Measurements from ENCODE around the gene PRLHR.

The PRLHR gene

DNA sequence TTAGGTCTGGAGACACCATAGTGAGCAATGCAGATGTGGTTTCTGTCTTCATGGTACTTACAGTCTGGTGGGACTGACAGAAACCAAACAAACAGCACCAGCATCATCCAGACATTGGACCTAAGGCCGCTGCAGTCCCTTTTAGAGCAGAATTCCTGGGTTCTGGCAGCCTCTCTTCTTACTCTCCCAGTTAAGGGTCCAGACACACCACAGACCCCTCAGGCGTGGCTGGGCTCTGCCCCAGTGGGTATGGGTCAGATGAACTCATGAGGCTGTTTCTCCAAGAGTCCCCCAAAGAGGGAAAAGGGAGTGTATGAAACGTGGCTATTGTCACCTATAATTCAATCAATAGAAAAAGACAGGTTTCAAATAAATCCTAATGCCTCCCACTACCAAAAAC is 31.3 kb downstream of the PRLHR start:
- H3K9me3 ChIP-seq (ENCODE audit: control insufficient read depth, low read length): peaks cover 4% of the 10 kb centered on the region
- H3K36me3 ChIP-seq (ENCODE audit: control insufficient read depth, insufficient read depth, low read length): no peaks in the 10 kb centered on the region
- H3K27ac ChIP-seq (ENCODE audit: low read depth, low read length, severe bottlenecking): no peak overlapping the region
- 100% methylated on average over 1 of the region's 3 CpGs; no CpG with 5 or more reads in 1 of the 2 experiments for WGBS, 2 experiments (ENCODE audit: insufficient coverage in 2 of 2)
- no peak overlapping the region for H3K4me3 ChIP-seq (ENCODE audit: extremely low read depth, insufficient read depth, low read length, poor library complexity, severe bottlenecking)
- no peaks in the 10 kb centered on the region for H3K4me1 ChIP-seq (ENCODE audit: control insufficient read depth, insufficient read depth, low read length, poor library complexity, severe bottlenecking)

DNA sequence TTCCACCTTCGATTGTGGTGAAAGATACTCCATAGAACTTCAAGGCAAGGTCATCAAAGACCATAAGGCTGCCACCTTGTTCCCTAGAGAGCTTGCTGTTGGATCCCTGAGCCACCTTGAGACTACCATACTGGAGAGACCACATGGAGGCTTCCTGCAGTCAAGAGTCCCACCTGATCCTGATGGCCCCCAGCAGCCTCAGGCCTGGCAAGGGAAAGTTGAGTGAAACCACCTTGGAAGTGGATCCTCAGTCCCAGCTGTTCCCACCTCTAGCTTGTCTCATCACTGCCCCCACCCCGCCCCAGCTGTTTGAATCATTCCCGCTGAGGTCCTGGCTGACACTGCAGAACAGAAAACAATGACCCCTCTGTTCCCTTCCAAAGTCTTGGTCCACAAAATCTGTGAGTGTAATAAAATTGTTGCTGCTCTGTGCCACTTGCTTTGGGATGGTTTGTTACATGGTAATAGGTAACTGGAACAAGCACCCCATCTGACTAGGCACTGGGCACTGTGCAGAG is 32.0 kb downstream of the PRLHR start:
- Histone ChIP-seq H3K4me3 (ENCODE audit: extremely low read depth, insufficient read depth, low read length, poor library complexity, severe bottlenecking) (no peak overlapping the region), H3K4me1 (ENCODE audit: control insufficient read depth, insufficient read depth, low read length, poor library complexity, severe bottlenecking) (no peaks in the 10 kb centered on the region), H3K27ac (ENCODE audit: low read depth, low read length, severe bottlenecking) (no peak overlapping the region), H3K9me3 (ENCODE audit: control insufficient read depth, low read length) (peaks cover 4% of the 10 kb centered on the region), H3K36me3 (ENCODE audit: control insufficient read depth, insufficient read depth, low read length) (no peaks in the 10 kb centered on the region)
- WGBS, 2 experiments (ENCODE audit: insufficient coverage in 2 of 2): 83 to 85% methylated on average over 1 to 3 of the region's 3 CpGs

DNA sequence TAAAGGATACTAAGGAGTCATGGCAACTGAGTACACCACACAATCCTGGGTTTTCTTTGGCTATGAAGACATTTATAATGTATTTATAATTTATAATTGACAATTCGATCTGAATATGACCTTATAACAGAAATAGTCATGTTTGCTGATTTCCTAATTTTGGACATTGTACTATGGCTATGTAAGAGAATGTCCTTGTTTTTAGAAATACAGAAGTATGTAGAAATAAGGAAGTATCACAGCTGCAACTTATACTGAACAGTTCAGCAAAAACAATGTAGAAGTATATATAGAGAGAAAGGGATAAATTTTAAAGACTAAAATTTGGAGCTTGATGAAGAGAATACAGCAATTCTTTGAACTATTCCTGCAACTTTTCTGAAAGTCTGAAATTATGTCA is 32.6 kb downstream of the PRLHR start:
- Histone ChIP-seq H3K36me3 (ENCODE audit: control insufficient read depth, insufficient read depth, low read length) (no peaks in the 10 kb centered on the region), H3K4me1 (ENCODE audit: control insufficient read depth, insufficient read depth, low read length, poor library complexity, severe bottlenecking) (no peaks in the 10 kb centered on the region), H3K9me3 (ENCODE audit: control insufficient read depth, low read length) (peaks cover 4% of the 10 kb centered on the region), H3K4me3 (ENCODE audit: extremely low read depth, insufficient read depth, low read length, poor library complexity, severe bottlenecking) (no peak overlapping the region), H3K27ac (ENCODE audit: low read depth, low read length, severe bottlenecking) (no peak overlapping the region)
- WGBS, 2 experiments (ENCODE audit: insufficient coverage in 2 of 2): no CpG with 5 or more reads among the region's 1 CpG

DNA sequence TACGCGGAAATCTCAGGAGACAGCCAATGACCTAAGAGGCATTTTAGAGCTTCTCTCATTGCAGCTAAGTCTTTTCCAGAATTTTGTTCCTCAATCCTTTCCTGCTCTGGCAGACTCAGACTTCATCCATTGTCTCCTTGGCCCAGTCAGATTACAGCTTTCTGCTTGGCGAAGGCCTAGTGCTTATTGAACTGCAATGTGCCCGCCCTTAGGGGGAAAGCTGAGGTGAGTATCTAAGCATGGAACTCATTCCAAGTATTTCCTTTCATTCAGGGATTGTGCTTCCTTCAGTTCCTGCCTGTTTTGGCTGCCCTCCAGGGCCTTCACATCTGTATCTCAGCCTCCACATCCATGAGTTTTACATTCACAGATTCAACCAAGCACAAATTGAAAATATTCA is 37.5 kb downstream of the PRLHR start:
- no peak overlapping the region for H3K4me3 ChIP-seq (ENCODE audit: extremely low read depth, insufficient read depth, low read length, poor library complexity, severe bottlenecking)
- H3K4me1 ChIP-seq (ENCODE audit: control insufficient read depth, insufficient read depth, low read length, poor library complexity, severe bottlenecking): no peaks in the 10 kb centered on the region
- H3K36me3 ChIP-seq (ENCODE audit: control insufficient read depth, insufficient read depth, low read length): no peaks in the 10 kb centered on the region
- WGBS, 2 experiments (ENCODE audit: insufficient coverage in 2 of 2): 45 to 72% methylated on average over 2 to 4 of the region's 4 CpGs
- H3K27ac ChIP-seq (ENCODE audit: low read depth, low read length, severe bottlenecking): no peak overlapping the region
- H3K9me3 ChIP-seq (ENCODE audit: control insufficient read depth, low read length): peaks cover 4% of the 10 kb centered on the region

DNA sequence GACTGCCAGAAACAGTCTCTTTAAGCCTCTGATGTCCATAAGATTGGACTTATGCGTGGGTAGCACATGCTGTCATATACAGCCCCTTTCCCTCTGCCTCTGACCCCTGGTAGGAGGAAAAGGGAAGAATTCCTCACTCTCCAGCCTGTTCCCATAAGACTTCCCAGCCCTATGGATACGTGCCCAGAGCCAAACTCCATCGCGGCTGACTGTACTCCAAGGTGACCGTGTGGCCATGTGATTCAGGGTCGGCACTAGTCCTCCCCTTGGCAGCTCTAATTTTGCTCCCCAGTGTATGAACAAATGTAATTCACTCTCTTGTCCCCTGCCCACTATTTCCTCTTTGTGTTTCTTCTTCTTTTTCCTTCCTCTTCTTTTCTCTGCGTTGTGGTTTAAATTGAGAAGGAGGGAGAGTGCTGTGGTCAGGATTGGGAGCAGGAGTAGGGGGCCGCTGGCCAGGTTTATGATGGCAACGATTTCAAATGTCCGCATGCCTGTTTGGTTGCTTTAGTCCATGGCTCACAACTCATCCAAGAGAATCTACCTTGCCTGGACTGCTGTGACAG is 43.8 kb downstream of the PRLHR start:
- WGBS, 2 experiments (ENCODE audit: insufficient coverage in 2 of 2): 71 to 92% methylated on average over 5 to 6 of the region's 10 CpGs
- Histone ChIP-seq H3K4me1 (ENCODE audit: control insufficient read depth, insufficient read depth, low read length, poor library complexity, severe bottlenecking) (no peaks in the 10 kb centered on the region), H3K36me3 (ENCODE audit: control insufficient read depth, insufficient read depth, low read length) (no peaks in the 10 kb centered on the region), H3K9me3 (ENCODE audit: control insufficient read depth, low read length) (no peaks in the 10 kb centered on the region), H3K4me3 (ENCODE audit: extremely low read depth, insufficient read depth, low read length, poor library complexity, severe bottlenecking) (no peak overlapping the region), H3K27ac (ENCODE audit: low read depth, low read length, severe bottlenecking) (no peak overlapping the region)

DNA sequence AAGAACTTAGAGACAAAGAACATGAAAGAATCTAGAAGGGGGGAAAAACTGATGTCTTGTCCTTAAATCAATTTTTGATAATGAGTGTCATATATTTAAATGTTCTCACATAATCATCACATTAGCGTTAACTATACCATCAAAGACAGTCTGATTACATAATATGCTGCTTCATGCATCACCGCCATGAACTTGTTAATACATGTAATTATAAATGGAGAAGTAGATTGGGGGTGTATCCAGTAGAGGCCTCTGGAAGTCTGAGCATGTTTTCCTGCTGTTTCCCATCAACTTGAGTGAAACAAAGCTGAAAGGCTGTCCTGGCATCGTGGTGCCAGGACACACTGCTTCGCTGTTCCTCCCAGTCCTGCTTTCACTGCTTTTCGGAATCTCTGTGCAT is 48.2 kb downstream of the PRLHR start:
- H3K36me3 ChIP-seq (ENCODE audit: control insufficient read depth, insufficient read depth, low read length): no peaks in the 10 kb centered on the region
- no peak overlapping the region for H3K4me3 ChIP-seq (ENCODE audit: extremely low read depth, insufficient read depth, low read length, poor library complexity, severe bottlenecking)
- no peak overlapping the region for H3K27ac ChIP-seq (ENCODE audit: low read depth, low read length, severe bottlenecking)
- WGBS, 2 experiments (ENCODE audit: insufficient coverage in 2 of 2): 84 to 100% methylated on average over 2 to 3 of the region's 5 CpGs
- H3K4me1 ChIP-seq (ENCODE audit: control insufficient read depth, insufficient read depth, low read length, poor library complexity, severe bottlenecking): no peaks in the 10 kb centered on the region
- no peaks in the 10 kb centered on the region for H3K9me3 ChIP-seq (ENCODE audit: control insufficient read depth, low read length)

DNA sequence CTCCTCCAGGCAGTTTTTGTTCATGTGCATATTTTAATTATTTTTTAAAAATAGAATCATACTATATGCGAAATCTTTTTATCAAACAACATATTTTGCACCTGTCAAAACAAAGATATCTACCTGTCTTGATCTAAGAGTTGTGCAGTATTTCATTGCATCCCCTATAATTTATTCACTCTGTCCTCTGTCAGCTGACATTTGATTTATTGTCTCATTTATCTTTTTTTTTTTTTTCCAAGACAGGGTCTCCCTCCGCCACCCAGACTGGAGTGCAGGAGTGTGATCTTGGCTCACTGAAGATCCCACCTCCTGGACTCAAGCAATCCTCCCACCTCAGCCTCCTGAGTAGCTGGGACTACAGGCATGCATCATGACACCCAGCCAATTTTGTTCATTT is 49.0 kb downstream of the PRLHR start:
- Histone ChIP-seq H3K27ac (ENCODE audit: low read depth, low read length, severe bottlenecking) (no peak overlapping the region), H3K36me3 (ENCODE audit: control insufficient read depth, insufficient read depth, low read length) (no peaks in the 10 kb centered on the region), H3K4me1 (ENCODE audit: control insufficient read depth, insufficient read depth, low read length, poor library complexity, severe bottlenecking) (no peaks in the 10 kb centered on the region), H3K9me3 (ENCODE audit: control insufficient read depth, low read length) (no peaks in the 10 kb centered on the region), H3K4me3 (ENCODE audit: extremely low read depth, insufficient read depth, low read length, poor library complexity, severe bottlenecking) (no peak overlapping the region)
- WGBS, 2 experiments (ENCODE audit: insufficient coverage in 2 of 2): 100% methylated on average over 1 of the region's 2 CpGs; no CpG with 5 or more reads in 1 of the 2 experiments

DNA sequence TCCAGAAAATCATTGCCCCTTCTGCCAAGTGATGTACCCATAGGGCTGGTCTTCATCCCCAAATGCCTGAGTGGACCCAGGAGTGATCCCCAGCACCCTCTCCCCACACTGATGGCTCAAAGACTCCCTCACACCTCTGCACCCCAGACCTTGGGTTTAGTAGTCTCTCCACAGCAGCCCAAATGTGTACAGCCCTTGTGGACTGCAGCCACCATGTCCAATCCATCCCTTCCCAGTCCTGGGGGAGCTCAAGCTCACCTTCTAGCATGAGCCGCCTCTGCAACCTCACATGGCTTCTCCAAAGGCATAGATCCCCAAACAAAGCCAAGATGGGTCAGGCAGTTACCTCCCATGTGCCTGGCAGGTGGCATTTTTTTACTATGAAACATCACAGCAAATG is 50.1 kb downstream of the PRLHR start:
- Histone ChIP-seq H3K4me1 (ENCODE audit: control insufficient read depth, insufficient read depth, low read length, poor library complexity, severe bottlenecking) (no peaks in the 10 kb centered on the region), H3K27ac (ENCODE audit: low read depth, low read length, severe bottlenecking) (no peak overlapping the region), H3K4me3 (ENCODE audit: extremely low read depth, insufficient read depth, low read length, poor library complexity, severe bottlenecking) (no peak overlapping the region), H3K36me3 (ENCODE audit: control insufficient read depth, insufficient read depth, low read length) (no peaks in the 10 kb centered on the region), H3K9me3 (ENCODE audit: control insufficient read depth, low read length) (no peaks in the 10 kb centered on the region)
- 67 to 86% methylated on average over 1 of the region's 1 CpG for WGBS, 2 experiments (ENCODE audit: insufficient coverage in 2 of 2)

DNA sequence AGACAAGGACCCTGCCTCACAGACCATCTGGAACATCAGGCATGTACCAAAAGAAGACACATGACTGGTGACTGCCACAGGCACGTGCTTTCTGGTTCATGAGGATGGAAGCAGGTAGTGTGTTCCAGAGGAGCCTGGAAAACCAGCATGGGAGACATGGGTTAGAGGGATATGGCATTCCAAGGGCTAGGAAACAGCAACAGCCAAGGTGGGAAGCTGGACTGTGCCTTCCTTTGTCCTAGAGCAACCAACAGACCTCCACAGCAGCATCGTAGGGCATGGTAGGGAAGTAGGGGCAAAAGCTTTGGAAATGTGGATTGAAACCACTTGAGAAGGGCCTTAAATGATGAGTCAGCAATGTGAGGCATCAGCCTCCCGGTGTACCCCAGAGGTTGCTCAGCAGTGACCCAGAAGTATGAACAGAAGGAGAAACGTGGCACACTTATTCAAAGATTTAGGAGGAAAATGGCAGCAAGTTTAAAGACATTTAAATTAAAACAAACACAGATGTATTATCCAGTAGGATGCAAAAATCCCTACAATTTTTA is 51.0 kb downstream of the PRLHR start:
- no peak overlapping the region for H3K27ac ChIP-seq (ENCODE audit: low read depth, low read length, severe bottlenecking)
- 73% methylated on average over 3 of the region's 4 CpGs; no CpG with 5 or more reads in 1 of the 2 experiments for WGBS, 2 experiments (ENCODE audit: insufficient coverage in 2 of 2)
- H3K36me3 ChIP-seq (ENCODE audit: control insufficient read depth, insufficient read depth, low read length): no peaks in the 10 kb centered on the region
- no peaks in the 10 kb centered on the region for H3K4me1 ChIP-seq (ENCODE audit: control insufficient read depth, insufficient read depth, low read length, poor library complexity, severe bottlenecking)
- no peak overlapping the region for H3K4me3 ChIP-seq (ENCODE audit: extremely low read depth, insufficient read depth, low read length, poor library complexity, severe bottlenecking)
- no peaks in the 10 kb centered on the region for H3K9me3 ChIP-seq (ENCODE audit: control insufficient read depth, low read length)

DNA sequence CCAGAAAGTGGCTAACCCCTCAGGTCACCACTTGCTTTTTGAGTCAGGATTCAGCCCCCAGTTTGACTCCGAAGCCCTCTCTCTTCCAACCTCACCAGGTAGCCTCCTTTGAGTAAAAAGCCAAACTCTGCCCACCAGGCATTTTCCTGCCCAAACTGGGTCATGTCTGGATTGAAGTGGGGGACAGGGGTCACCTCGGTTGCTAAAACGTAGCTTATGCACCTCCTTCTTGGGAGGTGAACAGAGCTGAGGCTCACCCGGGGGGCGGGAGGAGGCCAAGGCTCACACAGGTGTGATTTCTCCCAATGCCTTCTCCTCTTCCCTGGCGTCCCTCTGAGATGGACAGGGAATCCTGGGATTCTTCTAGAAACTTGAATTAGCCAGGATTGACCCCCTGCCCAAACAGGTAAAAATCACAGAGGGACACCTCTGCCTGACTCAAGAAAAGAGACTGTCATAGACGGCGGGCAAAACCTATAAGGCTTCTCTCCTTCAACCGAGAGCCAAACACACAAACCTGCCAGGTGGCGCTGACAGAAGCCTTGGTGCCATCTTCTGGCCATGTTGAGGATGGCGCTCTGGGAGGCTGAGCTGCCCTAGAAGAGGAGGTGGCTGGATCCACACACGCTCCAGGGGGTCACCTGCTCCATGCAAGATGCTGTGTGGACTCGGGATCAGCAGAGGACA is 51.6 kb downstream of the PRLHR start:
- H3K4me3 ChIP-seq (ENCODE audit: extremely low read depth, insufficient read depth, low read length, poor library complexity, severe bottlenecking): no peak overlapping the region
- H3K36me3 ChIP-seq (ENCODE audit: control insufficient read depth, insufficient read depth, low read length): no peaks in the 10 kb centered on the region
- H3K27ac ChIP-seq (ENCODE audit: low read depth, low read length, severe bottlenecking): no peak overlapping the region
- no peaks in the 10 kb centered on the region for H3K9me3 ChIP-seq (ENCODE audit: control insufficient read depth, low read length)
- H3K4me1 ChIP-seq (ENCODE audit: control insufficient read depth, insufficient read depth, low read length, poor library complexity, severe bottlenecking): no peaks in the 10 kb centered on the region
- 40 to 49% methylated on average over 5 to 11 of the region's 13 CpGs for WGBS, 2 experiments (ENCODE audit: insufficient coverage in 2 of 2)

DNA sequence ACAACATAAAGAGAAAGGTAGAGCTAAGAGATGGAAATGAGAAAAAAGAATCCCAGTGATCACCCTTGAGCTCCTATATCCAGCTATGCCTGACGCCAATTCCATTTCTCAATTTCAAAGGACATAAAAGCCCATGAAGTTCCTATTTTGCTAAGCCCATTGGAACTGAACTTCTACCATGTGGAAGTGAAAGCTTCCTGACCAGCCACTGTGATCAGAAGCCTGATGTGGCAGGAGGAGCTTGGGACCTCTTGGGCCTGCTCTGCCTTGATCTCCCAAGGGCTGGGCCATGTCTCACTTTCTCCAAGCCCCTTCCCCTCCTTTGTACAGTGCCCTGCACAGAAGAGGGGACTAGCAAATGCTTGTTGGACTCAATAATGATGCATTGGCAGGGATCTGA is 52.7 kb downstream of the PRLHR start:
- no peaks in the 10 kb centered on the region for H3K9me3 ChIP-seq (ENCODE audit: control insufficient read depth, low read length)
- no peak overlapping the region for H3K4me3 ChIP-seq (ENCODE audit: extremely low read depth, insufficient read depth, low read length, poor library complexity, severe bottlenecking)
- H3K27ac ChIP-seq (ENCODE audit: low read depth, low read length, severe bottlenecking): no peak overlapping the region
- 100% methylated on average over 1 of the region's 1 CpG; no CpG with 5 or more reads in 1 of the 2 experiments for WGBS, 2 experiments (ENCODE audit: insufficient coverage in 2 of 2)
- H3K4me1 ChIP-seq (ENCODE audit: control insufficient read depth, insufficient read depth, low read length, poor library complexity, severe bottlenecking): no peaks in the 10 kb centered on the region
- no peaks in the 10 kb centered on the region for H3K36me3 ChIP-seq (ENCODE audit: control insufficient read depth, insufficient read depth, low read length)
